D721Med (cell line): ENCODE measurements around the gene EPB41L4A.

Source experiments
- DNase-seq: peaks from one replicate; pipeline ENCODE4 v3.0.0; 2011; ENCODE audit warnings: low spot score; ENCODE audit not compliant: insufficient read length
- FAIRE-seq: peaks from 2 replicates; lab custom pipeline; 2011; peaks lifted over from hg19 to GRCh38; lab: Jason Lieb, UNC
- CTCF ChIP-seq: IDR thresholded peaks from 2 replicates; pipeline ENCODE4 v1.5.1; 2012; ENCODE audit warnings: mild to moderate bottlenecking, control low read depth; ENCODE audit not compliant: insufficient read depth; ENCODE audit errors: missing control alignments

Gene EPB41L4A

GRCh38 chr5:112257976-112258375 is 161.1 kb downstream of the EPB41L4A start:
- no peak for FAIRE-seq
- DNase-seq = no peak
- TF ChIP-seq CTCF = no peak

- TF ChIP-seq CTCF = no peak
- DNase-seq (no peak), FAIRE-seq (no peak)
Observed at GRCh38 chr5:112257005-112257404, 162.1 kb downstream of the EPB41L4A start.

GRCh38 chr5:112254303-112254702 is 164.8 kb downstream of the EPB41L4A start:
- TF ChIP-seq CTCF = no peak
- FAIRE-seq = no peak
- no peak for DNase-seq

- TF ChIP-seq CTCF = no peak
- DNase-seq (no peak), FAIRE-seq (no peak)
Observed at GRCh38 chr5:112253478-112254250, 165.4 kb downstream of the EPB41L4A start.

- DNase-seq (no peak), FAIRE-seq (no peak)
- TF ChIP-seq CTCF = no peak
Observed at GRCh38 chr5:112250551-112250950, 168.5 kb downstream of the EPB41L4A start.

- TF ChIP-seq CTCF = no peak
- FAIRE-seq = no peak
- DNase-seq = no peak
Observed at GRCh38 chr5:112248623-112249022, 170.5 kb downstream of the EPB41L4A start.

GRCh38 chr5:112247960-112248359 is 171.1 kb downstream of the EPB41L4A start:
- no peak for FAIRE-seq
- DNase-seq = no peak
- no peak for TF ChIP-seq CTCF
